Caco-2 (cell line): ENCODE results near the gene EXOC2. TPM values are rescaled to one million over a fixed set of nuclear protein-coding genes. Genes with fewer than 3 reads are reported as not detected.
"Not testable (repeated sequence)": the region's sequence is repeated elsewhere in the genome, so short reads cannot be mapped to it uniquely, and the experiment has no call there.

Source experiments
- BruUV-seq: library from RNA; stranded (reverse); fragments of 400-500 nt; replicated peaks from 2 replicates; lab custom pipeline; 2021; lab: Mats Ljungman, UMichigan
- CTCF ChIA-PET: fragments of 300-600 bp; sonication (Branson Sonifier 250); formaldehyde crosslinking; loops from one replicate; lab custom pipeline; 2022; ENCODE audit warnings: antibody characterized with exemption; lab: Charles Lee
- POLR2A ChIA-PET: fragments of 300-600 bp; sonication (Branson Sonifier 250); formaldehyde crosslinking; loops from one replicate; lab custom pipeline; 2022; ENCODE audit warnings: antibody characterized with exemption; lab: Charles Lee
- DNase-seq, 2 experiments: peaks; one replicate each; pipeline versions ENCODE4 v3.0.0 to v3.0.0-alpha.2; 2020 to 2022
- H3K27me3 ChIP-seq: replicated peaks from 2 replicates; pipeline ENCODE4 v1.6.0; 2011; ENCODE audit warnings: low read length; ENCODE audit not compliant: control insufficient read depth, insufficient read depth
- H3K36me3 ChIP-seq: 2 replicates; pipeline ENCODE4 v1.5.1; 2011; ENCODE audit warnings: low read length; ENCODE audit not compliant: control insufficient read depth, insufficient read depth
- H3K4me1 ChIP-seq: fragments of 250-450 bp; sonication (Bioruptor Pico); 2 replicates; pipeline ENCODE4 v1.5.1; 2020; ENCODE audit warnings: mild to moderate bottlenecking
- H3K4me3 ChIP-seq: 2 replicates; pipeline ENCODE4 v1.5.1; 2011; ENCODE audit warnings: low read depth, mild to moderate bottlenecking, control low read depth, low read length
- H3K9me3 ChIP-seq: fragments of 250-450 bp; sonication (Bioruptor Pico); 2 replicates; pipeline ENCODE4 v1.5.1; 2020; ENCODE audit warnings: mild to moderate bottlenecking, moderate library complexity
- H3K27ac Mint-ChIP-seq: one replicate; pipeline ENCODE4 v1.8.0; 2022; ENCODE audit warnings: mixed read lengths; ENCODE audit not compliant: unreplicated experiment
- H3K27me3 Mint-ChIP-seq: one replicate; pipeline ENCODE4 v1.8.0; 2022; ENCODE audit warnings: mixed read lengths; ENCODE audit not compliant: insufficient read depth, unreplicated experiment
- H3K36me3 Mint-ChIP-seq: one replicate; pipeline ENCODE4 v1.8.0; 2022; ENCODE audit warnings: mild to moderate bottlenecking, mixed read lengths; ENCODE audit not compliant: insufficient read depth, unreplicated experiment
- H3K4me1 Mint-ChIP-seq: one replicate; pipeline ENCODE4 v1.8.0; 2022; ENCODE audit warnings: low read depth, mixed read lengths; ENCODE audit not compliant: unreplicated experiment
- H3K4me3 Mint-ChIP-seq: one replicate; pipeline ENCODE4 v1.8.0; 2022; ENCODE audit warnings: mild to moderate bottlenecking, moderate library complexity, mixed read lengths; ENCODE audit not compliant: unreplicated experiment
- H3K9me3 Mint-ChIP-seq: one replicate; pipeline ENCODE4 v1.8.0; 2022; ENCODE audit warnings: mixed read lengths; ENCODE audit not compliant: unreplicated experiment
- CTCF ChIP-seq, 2 experiments: fragments of 200-600 bp in 1 of 2; IDR thresholded peaks; 1 replicate in 1 of 2; 2 replicates in 1 of 2; pipeline versions ENCODE4 v1.5.1 to v1.8.0; 2011 to 2022; ENCODE audit warnings: antibody characterized with exemption in 1 of 2, control low read depth in 1 of 2, inconsistent platforms in 1 of 2, low read depth in 1 of 2, low read length in 1 of 2, mild to moderate bottlenecking in 1 of 2, moderate library complexity in 1 of 2; ENCODE audit not compliant: insufficient read depth in 1 of 2, severe bottlenecking in 1 of 2, unreplicated experiment in 1 of 2
- intact Hi-C: fragments of 100-400 bp; cut with micrococcal nuclease; formaldehyde crosslinking; loops from one replicate; pipeline ENCODE4 v1.10.0; 2022; ENCODE audit not compliant: unreplicated experiment
- total RNA-seq: library from RNA; stranded (reverse); gene quantifications from 2 replicates; pipeline ENCODE4 v1.2.3, GENCODE V29; 2022

Gene EXOC2
- total RNA-seq, 1 experiment from 2014 or later: 21.4 TPM

GRCh38 chr6:563863-564262 is 129.1 kb downstream of the EXOC2 start:
- H3K27me3 ChIP-seq: no peaks in the 10 kb centered on the region
- no peaks in the 10 kb centered on the region for H3K9me3 ChIP-seq
- intact Hi-C loops: no loop called here
- H3K4me3 ChIP-seq: no peak overlapping the region
- ChIA-PET POLR2A (no interaction called here), CTCF (no interaction called here)
- Mint-ChIP-seq H3K36me3 (peaks cover 11% of the 10 kb centered on the region), H3K9me3 (no peaks in the 10 kb centered on the region), H3K27me3 (no peaks in the 10 kb centered on the region), H3K4me1 (no peaks in the 10 kb centered on the region), H3K27ac (no peak overlapping the region), H3K4me3 (no peak overlapping the region)
- no peaks in the 10 kb centered on the region for H3K4me1 ChIP-seq
- no TSS peak for BruUV-seq
- DNase-seq: no peak
- no peak for TF ChIP-seq CTCF (IDR thresholded peaks at IDR 0.05; ENCODE audit: insufficient read depth in 1 of 2, low read depth in 1 of 2, low read length in 1 of 2, severe bottlenecking in 1 of 2, unreplicated experiment in 1 of 2)
- H3K36me3 ChIP-seq: no peaks in the 10 kb centered on the region

GRCh38 chr6:562052-562676 is 130.8 kb downstream of the EXOC2 start:
- Mint-ChIP-seq H3K4me3 (no peak overlapping the region), H3K4me1 (no peaks in the 10 kb centered on the region), H3K9me3 (no peaks in the 10 kb centered on the region), H3K36me3 (peaks cover 13% of the 10 kb centered on the region), H3K27me3 (no peaks in the 10 kb centered on the region), H3K27ac (no peak overlapping the region)
- CTCF ChIA-PET: no interaction called here
- Histone ChIP-seq H3K4me1 (no peaks in the 10 kb centered on the region), H3K4me3 (no peak overlapping the region), H3K27me3 (no peaks in the 10 kb centered on the region), H3K9me3 (no peaks in the 10 kb centered on the region), H3K36me3 (peaks cover 2% of the 10 kb centered on the region; the same call in 1 of the 2 replicates)
- no peak for DNase-seq
- no TSS peak for BruUV-seq
- no peak for TF ChIP-seq CTCF (IDR thresholded peaks at IDR 0.05; ENCODE audit: insufficient read depth in 1 of 2, low read depth in 1 of 2, low read length in 1 of 2, severe bottlenecking in 1 of 2, unreplicated experiment in 1 of 2)
- intact Hi-C loops: no loop called here
- POLR2A ChIA-PET: no interaction called here

- H3K36me3 Mint-ChIP-seq: peaks cover 13% of the 10 kb centered on the region
- H3K4me3 ChIP-seq, BruUV-seq, H3K27me3 Mint-ChIP-seq, H3K4me1 Mint-ChIP-seq, DNase-seq, CTCF ChIA-PET, H3K4me3 Mint-ChIP-seq, H3K9me3 Mint-ChIP-seq, H3K27me3 ChIP-seq, H3K27ac Mint-ChIP-seq, H3K9me3 ChIP-seq, H3K36me3 ChIP-seq, H3K4me1 ChIP-seq, intact Hi-C loops, POLR2A ChIA-PET: not testable (repeated sequence)
Measured at GRCh38 chr6:561335-561734, 131.6 kb downstream of the EXOC2 start.
